Measurements from ENCODE around the gene ABHD17C. TPM values are rescaled to one million over a fixed set of nuclear protein-coding genes. Genes with fewer than 3 reads are reported as not detected.

The ABHD17C gene
- total and polyA plus RNA-seq, 3 donors from 2014 or later = 8.0 to 16.3 (median 10.0) TPM

DNA sequence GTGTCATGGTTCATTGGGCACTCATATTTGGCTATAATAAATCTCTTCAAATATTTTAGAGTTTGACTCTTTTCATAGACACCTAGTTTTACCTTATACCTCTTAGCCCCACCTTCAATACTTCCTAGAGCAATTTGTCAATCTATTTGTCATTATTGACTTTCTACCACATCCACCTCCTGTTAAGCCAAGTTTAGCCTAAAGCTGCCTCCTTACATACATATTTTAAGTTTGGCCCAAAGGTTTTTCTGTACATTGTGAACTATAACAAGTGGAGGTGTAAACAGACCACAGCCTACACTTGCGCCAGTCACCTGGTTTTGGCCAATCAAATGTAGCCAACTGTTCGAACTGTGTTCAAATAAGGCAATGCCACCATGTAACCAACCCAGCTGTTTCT lies 18.1 kb upstream of the ABHD17C start:
- H3K9me3 ChIP-seq = no peaks in the 10 kb centered on the region
- TF ChIP-seq POLR2A (IDR thresholded peaks at IDR 0.05) = no peak
- TF ChIP-seq, protein P1, sequence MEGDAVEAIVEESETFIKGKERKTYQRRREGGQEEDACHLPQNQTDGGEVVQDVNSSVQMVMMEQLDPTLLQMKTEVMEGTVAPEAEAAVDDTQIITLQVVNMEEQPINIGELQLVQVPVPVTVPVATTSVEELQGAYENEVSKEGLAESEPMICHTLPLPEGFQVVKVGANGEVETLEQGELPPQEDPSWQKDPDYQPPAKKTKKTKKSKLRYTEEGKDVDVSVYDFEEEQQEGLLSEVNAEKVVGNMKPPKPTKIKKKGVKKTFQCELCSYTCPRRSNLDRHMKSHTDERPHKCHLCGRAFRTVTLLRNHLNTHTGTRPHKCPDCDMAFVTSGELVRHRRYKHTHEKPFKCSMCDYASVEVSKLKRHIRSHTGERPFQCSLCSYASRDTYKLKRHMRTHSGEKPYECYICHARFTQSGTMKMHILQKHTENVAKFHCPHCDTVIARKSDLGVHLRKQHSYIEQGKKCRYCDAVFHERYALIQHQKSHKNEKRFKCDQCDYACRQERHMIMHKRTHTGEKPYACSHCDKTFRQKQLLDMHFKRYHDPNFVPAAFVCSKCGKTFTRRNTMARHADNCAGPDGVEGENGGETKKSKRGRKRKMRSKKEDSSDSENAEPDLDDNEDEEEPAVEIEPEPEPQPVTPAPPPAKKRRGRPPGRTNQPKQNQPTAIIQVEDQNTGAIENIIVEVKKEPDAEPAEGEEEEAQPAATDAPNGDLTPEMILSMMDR (IDR thresholded peaks at IDR 0.05) = no peak
- DNase-seq = no peak

DNA sequence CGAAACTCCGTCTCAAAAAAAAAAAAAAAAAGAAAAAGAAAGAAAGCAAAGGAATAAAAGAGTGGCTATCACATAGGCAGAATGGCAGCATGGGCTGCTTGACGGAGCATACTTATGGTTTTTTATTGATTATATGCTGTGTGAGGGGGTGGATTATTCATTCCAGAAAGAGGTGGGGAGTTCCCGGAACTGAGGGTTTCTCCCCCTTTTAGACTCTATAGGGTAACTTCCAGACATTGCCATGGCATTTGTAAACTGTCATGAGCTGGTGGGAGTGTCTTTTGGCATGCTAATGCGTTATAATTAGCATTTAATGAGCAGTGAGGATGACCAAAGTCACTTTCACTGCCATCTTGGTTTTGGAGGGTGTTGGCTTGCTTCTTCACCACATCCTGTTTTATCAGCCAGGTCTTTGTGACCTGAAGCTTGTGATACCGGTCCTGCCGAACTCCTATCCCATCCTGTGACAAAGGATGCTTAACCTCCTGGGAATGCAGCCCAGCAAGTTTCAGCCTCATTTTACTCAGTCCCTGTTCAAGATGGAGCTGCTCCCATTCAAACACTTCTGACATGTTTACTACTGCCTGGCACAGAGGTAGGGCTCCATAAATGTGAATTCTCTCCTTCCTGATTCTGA lies 15.8 kb upstream of the ABHD17C start:
- Histone ChIP-seq H3K36me3 (ENCODE audit: low read depth, missing control alignments) (no peaks in the 10 kb centered on the region), H3K27ac (no peak overlapping the region), H3K9me3 (no peaks in the 10 kb centered on the region), H3K4me1 (no peaks in the 10 kb centered on the region), H3K27me3 (no peaks in the 10 kb centered on the region), H3K4me3 (no peak overlapping the region)
- 87 to 90% methylated on average over 7 of the region's 7 CpGs for WGBS, 2 donors
- intact Hi-C loops (cut with DNase I; ENCODE audit: low total_unique reads) = no loop called here
- TF ChIP-seq, protein P1 (IDR thresholded peaks at IDR 0.05) = no peak
- DNase-seq = no peak

More for the DNA sequence above, 18.1 kb upstream of the ABHD17C start:
- WGBS, 2 donors = 92 to 94% methylated on average over 2 of the region's 2 CpGs
- Histone ChIP-seq H3K36me3 (ENCODE audit: low read depth, missing control alignments) (no peaks in the 10 kb centered on the region), H3K4me3 (no peak overlapping the region), H3K4me1 (no peaks in the 10 kb centered on the region), H3K27ac (no peak overlapping the region), H3K27me3 (no peaks in the 10 kb centered on the region)
- intact Hi-C loops (cut with DNase I; ENCODE audit: low total_unique reads) = no loop called here

DNA sequence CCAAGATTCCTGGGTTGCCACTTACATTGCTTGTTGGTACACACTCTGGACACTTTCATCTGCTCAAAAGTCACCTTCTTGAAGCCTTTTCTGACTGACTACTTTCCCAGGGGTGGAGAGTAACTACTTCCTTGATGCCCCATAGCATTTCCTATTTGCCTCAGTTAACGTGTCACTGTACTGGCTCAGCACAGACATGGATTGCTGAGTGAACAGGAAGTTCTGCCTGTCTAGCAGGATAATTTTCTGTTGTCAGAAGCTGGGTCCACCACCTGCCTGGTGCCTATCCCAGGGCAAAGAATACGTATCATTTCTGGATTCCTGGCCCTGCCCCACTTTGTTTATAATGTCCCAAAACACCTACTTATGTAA lies 15.3 kb upstream of the ABHD17C start:
- intact Hi-C loops (cut with DNase I; ENCODE audit: low total_unique reads) = no loop called here
- Histone ChIP-seq H3K27ac (no peak overlapping the region), H3K9me3 (no peaks in the 10 kb centered on the region), H3K4me1 (no peaks in the 10 kb centered on the region), H3K27me3 (no peaks in the 10 kb centered on the region), H3K36me3 (ENCODE audit: low read depth, missing control alignments) (no peaks in the 10 kb centered on the region), H3K4me3 (no peak overlapping the region)
- no peak for DNase-seq
- TF ChIP-seq, protein P1 (IDR thresholded peaks at IDR 0.05) = no peak
- TF ChIP-seq POLR2A (IDR thresholded peaks at IDR 0.05) = no peak
- WGBS, 2 donors = 63 to 72% methylated on average over 2 of the region's 2 CpGs

DNA sequence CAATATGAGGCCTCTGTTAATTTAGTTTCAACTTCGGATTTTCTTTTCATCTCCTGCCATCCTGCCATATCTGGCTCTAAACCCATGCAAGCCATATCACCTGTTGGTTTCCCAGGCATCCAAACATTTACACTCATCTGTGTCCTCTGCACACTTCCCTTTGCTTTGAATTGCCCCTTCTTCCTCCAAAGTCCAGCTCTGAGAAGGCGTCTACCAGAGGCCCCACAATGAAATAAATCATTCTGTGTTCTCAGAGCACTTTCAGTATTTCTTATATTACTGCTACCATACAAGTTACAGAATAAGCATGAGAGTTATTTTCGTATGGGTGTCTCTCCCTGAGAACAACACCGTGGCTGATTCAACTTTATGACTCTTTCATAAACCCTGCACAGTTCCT lies 12.9 kb upstream of the ABHD17C start:
- H3K27me3 ChIP-seq = no peaks in the 10 kb centered on the region
- DNase-seq = no peak
- intact Hi-C loops (cut with DNase I; ENCODE audit: low total_unique reads) = no loop called here
- H3K4me3 ChIP-seq = no peak overlapping the region
- no peaks in the 10 kb centered on the region for H3K9me3 ChIP-seq
- H3K27ac ChIP-seq = no peak overlapping the region
- no peaks in the 10 kb centered on the region for H3K4me1 ChIP-seq
- TF ChIP-seq POLR2A (IDR thresholded peaks at IDR 0.05) = no peak
- TF ChIP-seq, protein P1 (IDR thresholded peaks at IDR 0.05) = no peak
- 78 to 84% methylated on average over 4 of the region's 4 CpGs for WGBS, 2 donors
- H3K36me3 ChIP-seq (ENCODE audit: low read depth, missing control alignments) = no peaks in the 10 kb centered on the region

DNA sequence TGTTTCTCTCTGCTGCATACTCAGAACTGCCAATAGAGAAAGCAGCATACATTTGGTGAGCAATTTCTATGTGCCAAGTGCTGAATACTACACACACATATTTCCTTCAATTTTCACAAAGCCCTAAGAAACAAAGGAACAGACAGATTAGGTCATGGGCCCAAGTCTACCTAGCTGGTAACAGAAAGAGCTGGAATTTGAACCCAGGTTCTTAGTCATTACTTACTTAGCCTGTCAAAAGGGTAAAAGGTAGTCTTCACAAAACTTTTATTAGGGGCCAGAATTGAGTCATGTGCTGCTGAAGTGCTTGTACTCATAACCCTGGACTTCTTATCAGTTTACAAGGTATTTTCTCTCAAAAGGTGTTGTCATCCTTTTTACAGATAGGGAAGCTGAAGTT lies 10.4 kb upstream of the ABHD17C start:
- Histone ChIP-seq H3K36me3 (ENCODE audit: low read depth, missing control alignments) (no peaks in the 10 kb centered on the region), H3K9me3 (no peaks in the 10 kb centered on the region), H3K4me1 (no peaks in the 10 kb centered on the region), H3K27me3 (no peaks in the 10 kb centered on the region), H3K4me3 (no peak overlapping the region), H3K27ac (no peak overlapping the region)
- TF ChIP-seq POLR2A (IDR thresholded peaks at IDR 0.05) = no peak
- TF ChIP-seq, protein P1 (IDR thresholded peaks at IDR 0.05) = no peak
- intact Hi-C loops (cut with DNase I; ENCODE audit: low total_unique reads) = no loop called here
- no peak for DNase-seq

All from testis (tissue), 3 donors.